Adrenal gland (tissue), 12 donors: Measurements from ENCODE around the gene AHI1. TPM values are rescaled to one million over a fixed set of nuclear protein-coding genes. Genes with fewer than 3 reads are reported as not detected.
A peak's percentile ranks its signal among the peaks of the same experiment; 100 is the strongest.
"Not testable (repeated sequence)": the region's sequence is repeated elsewhere in the genome, so short reads cannot be mapped to it uniquely, and the experiment has no call there.

Experiments
- DNase-seq, 7 donors: peaks; one replicate each; pipeline ENCODE4 v3.0.0-alpha.2; 2019 to 2020
- H3K27ac ChIP-seq, 5 donors: fragments of 200-600 bp; sonication (generic) in 4 of 5; 1 replicate in 3 of 5; 2 replicates in 2 of 5; pipeline versions ENCODE4 v1.5.1 to v1.8.0; 2016 to 2020; ENCODE audit warnings: mild to moderate bottlenecking in 1 of 5
- H3K27me3 ChIP-seq: fragments of 200-600 bp; 2 replicates; pipeline ENCODE4 v1.8.0; 2021
- H3K36me3 ChIP-seq, 2 donors: fragments of 200-600 bp; replicated peaks in 1 of 2; 1 replicate in 1 of 2; 2 replicates in 1 of 2; pipeline versions ENCODE4 v1.5.1 to v1.8.0; 2018 to 2022
- H3K4me1 ChIP-seq, 2 donors: fragments of 200-600 bp; replicated peaks in 1 of 2; 1 replicate in 1 of 2; 2 replicates in 1 of 2; pipeline versions ENCODE4 v1.5.1 to v1.8.0; 2018 to 2021
- H3K4me3 ChIP-seq, 4 donors: fragments of 200-600 bp; sonication (generic) in 3 of 4; one replicate each; pipeline ENCODE4 v1.5.1; 2016 to 2018
- H3K9me3 ChIP-seq, 3 donors: fragments of 200-600 bp; sonication (generic) in 1 of 3; replicated peaks in 1 of 3; 1 replicate in 2 of 3; 2 replicates in 1 of 3; pipeline versions ENCODE4 v1.5.1 to v1.8.0; 2016 to 2021
- CTCF ChIP-seq, 6 experiments: fragments of 450-650 bp in 4 of 6; fragments of 200-600 bp in 2 of 6; sonication (generic) in 1 of 6; IDR thresholded peaks; 1 replicate in 5 of 6; 2 replicates in 1 of 6; pipeline versions ENCODE4 v1.5.1 to v1.8.0; 2016 to 2021; ENCODE audit warnings: antibody characterized with exemption in 6 of 6, mild to moderate bottlenecking in 2 of 6, moderate library complexity in 1 of 6
- POLR2A ChIP-seq, 2 donors: fragments of 450-650 bp; IDR thresholded peaks; one replicate each; pipeline ENCODE4 v1.6.1; 2017; ENCODE audit warnings: antibody characterized with exemption in 2 of 2, mild to moderate bottlenecking in 2 of 2, moderate library complexity in 1 of 2
- WGBS, 4 donors: extraction: QIAGEN DNeasy Blood & Tissue Kit in 2 of 4; methylation state at CpG; one replicate each; pipeline versions ENCODE4 v1.1.5 to v1.1.7; 2013 to 2017; 5-methylcytosine and 5-hydroxymethylcytosine counted together
- intact Hi-C, 2 donors: fragments of 100-400 bp; cut with DNase I; formaldehyde crosslinking; loops; one replicate each; pipeline versions ENCODE4 v1.14.1 to v1.15.0; 2022 to 2023
- polyA plus RNA-seq, 3 donors: library from polyadenylated mRNA; stranded (reverse); fragments of 200-250 nt in 2 of 3; fragments of 350-450 nt in 1 of 3; fragmentation: Illumina TruSeq in 1 of 3; extraction: RNeasy Lipid Tissue Mini Kit (QIAGEN cat#74804) in 1 of 3; gene quantifications; one replicate each; pipeline ENCODE4 v1.2.3, GENCODE V29; 2013 to 2014
- total RNA-seq, 9 donors: library from RNA; depleted of rRNA in 4 of 9; stranded (reverse); fragments of >200 nt in 4 of 9; fragments of 120-200 nt in 1 of 9; fragmentation: NEBNext Ultra II Directional in 1 of 9; extraction: Animal tissue kit (Norgen Biotek cat#: 25700) in 1 of 9; gene quantifications; one replicate each; pipeline versions ENCODE4 v1.1.0 to v1.2.4, GENCODE V29; 2013 to 2023
- donor health status: healthy with polysubstance abuse.
- donor health status: Bipolar disorder and iron deficiency.
- donor health status: DM: yes; HTN: yes; CAD: no.
- donor health status: DM: no; HTN: no; CAD: no.
- donor health status: DM: no; HTN: no; CAD: no.
- donor health status: DM: yes; HTN: yes; CAD: no.

AHI1 gene
- total and polyA plus RNA-seq, 12 donors, result 9.2 to 68.7 (median 35.4) TPM

DNA sequence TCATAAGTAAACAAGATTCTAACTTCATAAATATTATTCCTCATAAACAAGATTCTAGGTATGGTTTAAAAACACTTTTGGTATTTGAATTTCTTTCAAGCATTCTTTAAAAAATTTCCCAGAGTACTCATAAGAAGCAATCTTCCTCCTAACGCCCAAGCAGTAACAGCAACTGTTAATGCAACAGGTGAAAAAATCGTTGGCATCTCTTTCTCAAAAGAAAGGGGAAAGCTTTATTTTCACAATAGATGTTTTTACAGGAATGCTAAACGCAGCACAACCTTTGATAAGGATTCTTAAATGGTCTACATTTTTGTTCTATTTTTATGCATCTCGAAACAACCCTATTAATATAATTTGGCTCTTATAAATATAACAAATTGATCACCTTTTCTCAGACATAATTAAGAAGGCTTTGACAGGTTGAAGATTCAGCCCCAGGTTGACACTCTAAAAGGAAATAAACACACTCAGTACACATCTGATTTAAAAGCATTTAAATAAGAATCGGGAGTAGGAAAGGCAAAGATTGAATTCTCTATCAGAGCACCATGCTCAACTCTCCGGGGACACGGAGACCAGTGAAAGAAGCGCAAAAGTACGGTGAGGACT, 634 bp downstream of the AHI1 start:
- DNase-seq, result no peak
- peaks cover 3 to 23% of the 10 kb centered on the region in 2 donors for H3K4me1 ChIP-seq
- TF ChIP-seq POLR2A (IDR thresholded peaks at IDR 0.05), result no peak
- peak overlapping the region; percentile 89 to 99 (median 94) for H3K27ac ChIP-seq
- no peaks in the 10 kb centered on the region for H3K36me3 ChIP-seq
- no peaks in the 10 kb centered on the region for H3K27me3 ChIP-seq
- H3K9me3 ChIP-seq, result no peaks in the 10 kb centered on the region
- H3K4me3 ChIP-seq, result peak overlapping the region; percentile 20 to 67 (median 66)
- 1 to 3% (median 2%) methylated on average over 9 of the region's 9 CpGs for WGBS, 4 donors
- intact Hi-C loops, result no loop called here

DNA sequence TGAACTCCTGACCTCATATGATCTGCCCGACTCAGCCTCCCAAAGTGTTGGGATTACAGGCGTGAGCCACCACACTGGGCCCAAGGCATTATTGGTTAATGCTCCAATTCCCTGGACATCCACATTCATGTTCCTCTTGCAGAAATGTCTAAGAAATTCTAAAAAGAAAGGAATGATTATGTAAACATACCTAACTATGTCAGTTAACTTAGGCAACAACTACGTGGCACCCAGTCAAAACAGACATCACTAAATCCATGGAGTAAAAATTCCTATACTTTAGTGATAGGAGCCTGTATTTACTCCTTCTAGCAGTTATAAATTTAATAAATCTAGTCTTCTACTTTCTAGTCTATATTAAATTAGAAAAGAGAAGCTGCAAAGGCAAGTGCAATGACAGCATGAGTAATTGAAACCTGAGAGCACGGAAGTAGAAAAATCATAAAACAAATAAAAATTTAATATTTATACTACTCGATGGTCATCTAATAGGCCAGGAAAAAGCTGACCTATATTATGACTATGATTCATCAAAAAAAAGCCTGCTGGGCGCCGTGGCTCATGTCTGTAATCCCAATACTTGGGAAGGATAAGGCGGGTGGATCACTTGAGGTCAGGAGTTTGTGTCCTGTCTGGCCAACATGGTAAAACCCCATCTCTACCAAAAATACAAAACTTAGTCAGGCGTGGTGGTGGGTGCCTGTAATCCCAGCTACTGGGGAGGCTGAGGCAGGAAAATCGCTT, 4.2 kb downstream of the AHI1 start:
- Histone ChIP-seq H3K27me3 (no peaks in the 10 kb centered on the region), H3K9me3 (no peaks in the 10 kb centered on the region), H3K4me3 (no peak overlapping the region), H3K4me1 (peaks cover 0 to 14% of the 10 kb centered on the region in 2 donors), H3K27ac (no peak overlapping the region), H3K36me3 (peaks cover 0 to 15% of the 10 kb centered on the region in 2 donors)
- 86 to 96% (median 92%) methylated on average over 10 of the region's 10 CpGs for WGBS, 4 donors
- TF ChIP-seq POLR2A (IDR thresholded peaks at IDR 0.05) (no peak), CTCF (IDR thresholded peaks at IDR 0.05) (no peak)
- intact Hi-C loops, result no loop called here
- DNase-seq, result no peak

- Histone ChIP-seq H3K4me3 (no peak overlapping the region), H3K4me1 (peaks cover 0 to under 1% of the 10 kb centered on the region in 2 donors), H3K36me3 (peaks cover 0 to 15% of the 10 kb centered on the region in 2 donors), H3K9me3 (no peaks in the 10 kb centered on the region), H3K27ac (no peak overlapping the region), H3K27me3 (no peaks in the 10 kb centered on the region)
- no peak for DNase-seq
- TF ChIP-seq CTCF (IDR thresholded peaks at IDR 0.05) (no peak), POLR2A (IDR thresholded peaks at IDR 0.05) (no peak)
- intact Hi-C loops, result no loop called here
- 95 to 98% (median 96%) methylated on average over 3 of the region's 3 CpGs for WGBS, 4 donors
Observed at GRCh38 chr6:135490381-135490780, 7.2 kb downstream of the AHI1 start.

GRCh38 chr6:135488023-135488422, 9.5 kb downstream of the AHI1 start:
- H3K4me3 ChIP-seq, result no peak overlapping the region
- WGBS, 4 donors, result 68 to 78% (median 74%) methylated on average over 3 of the region's 3 CpGs
- peaks cover 0 to 17% of the 10 kb centered on the region in 2 donors for H3K36me3 ChIP-seq

GRCh38 chr6:135483903-135484302, 13.6 kb downstream of the AHI1 start:
- H3K27ac ChIP-seq, H3K27me3 ChIP-seq, intact Hi-C loops, H3K4me3 ChIP-seq, DNase-seq, H3K4me1 ChIP-seq, H3K36me3 ChIP-seq: not testable (repeated sequence)
- peaks cover 0 to 12% (median 9%) of the 10 kb centered on the region in 3 donors for H3K9me3 ChIP-seq
- 95 to 99% (median 97%) methylated on average over 2 of the region's 2 CpGs for WGBS, 4 donors

More at GRCh38 chr6:135488023-135488422, 9.5 kb downstream of the AHI1 start:
- Histone ChIP-seq H3K4me1 (no peaks in the 10 kb centered on the region), H3K27ac (no peak overlapping the region), H3K9me3 (no peaks in the 10 kb centered on the region), H3K27me3 (no peaks in the 10 kb centered on the region)
- DNase-seq, result no peak
- TF ChIP-seq CTCF (IDR thresholded peaks at IDR 0.05) (no peak), POLR2A (IDR thresholded peaks at IDR 0.05) (no peak)
- intact Hi-C loops, result no loop called here
